HG03060 (cell line): ENCODE results near the gene SEMA3F.

Source experiments
- ATAC-seq: cut with Tn5 transposase; IDR thresholded peaks from one replicate; pipeline ENCODE4 v1.9.1; 2021; ENCODE audit warnings: low read depth, moderate number of reproducible peaks; ENCODE audit not compliant: unreplicated experiment

Gene SEMA3F

GRCh38 chr3:50169232-50169832, 14.2 kb downstream of the SEMA3F start:
- no peak for ATAC-seq

- no peak for ATAC-seq
These were observed 14.7 kb downstream of the SEMA3F start for GRCh38 chr3:50169858-50170257.

- ATAC-seq = no peak
These were observed 15.6 kb downstream of the SEMA3F start for GRCh38 chr3:50170689-50171088.

GRCh38 chr3:50171540-50172301, 16.6 kb downstream of the SEMA3F start:
- ATAC-seq = no peak

GRCh38 chr3:50172626-50173220, 17.6 kb downstream of the SEMA3F start:
- ATAC-seq = no peak

GRCh38 chr3:50173685-50174516, 18.8 kb downstream of the SEMA3F start:
- ATAC-seq = no peak

- ATAC-seq = no peak
These were observed 19.4 kb downstream of the SEMA3F start for GRCh38 chr3:50174517-50174895.

GRCh38 chr3:50174947-50175524, 19.9 kb downstream of the SEMA3F start:
- no peak for ATAC-seq

GRCh38 chr3:50177346-50177745, 22.2 kb downstream of the SEMA3F start:
- no peak for ATAC-seq

- no peak for ATAC-seq
These were observed 24.6 kb downstream of the SEMA3F start for GRCh38 chr3:50179710-50180109.

- no peak for ATAC-seq
These were observed 26.9 kb downstream of the SEMA3F start for GRCh38 chr3:50181985-50182384.

- no peak for ATAC-seq
These were observed 27.5 kb downstream of the SEMA3F start for GRCh38 chr3:50182533-50183099.

GRCh38 chr3:50183755-50184154, 28.6 kb downstream of the SEMA3F start:
- no peak for ATAC-seq

GRCh38 chr3:50184242-50184978, 29.3 kb downstream of the SEMA3F start:
- ATAC-seq = no peak

- no peak for ATAC-seq
These were observed 30.1 kb downstream of the SEMA3F start for GRCh38 chr3:50185230-50185629.

- no peak for ATAC-seq
These were observed 31.0 kb downstream of the SEMA3F start for GRCh38 chr3:50186096-50186495.

GRCh38 chr3:50187750-50188149, 32.6 kb downstream of the SEMA3F start:
- no peak for ATAC-seq

GRCh38 chr3:50189274-50189673, 34.1 kb downstream of the SEMA3F start:
- ATAC-seq = no peak

GRCh38 chr3:50189989-50190388, 34.9 kb downstream of the SEMA3F start:
- ATAC-seq = no peak
